Measurements from ENCODE around the gene SOS2.
"Not testable (repeated sequence)": the region's sequence is repeated elsewhere in the genome, so short reads cannot be mapped to it uniquely, and the experiment has no call there.

Gene SOS2

DNA sequence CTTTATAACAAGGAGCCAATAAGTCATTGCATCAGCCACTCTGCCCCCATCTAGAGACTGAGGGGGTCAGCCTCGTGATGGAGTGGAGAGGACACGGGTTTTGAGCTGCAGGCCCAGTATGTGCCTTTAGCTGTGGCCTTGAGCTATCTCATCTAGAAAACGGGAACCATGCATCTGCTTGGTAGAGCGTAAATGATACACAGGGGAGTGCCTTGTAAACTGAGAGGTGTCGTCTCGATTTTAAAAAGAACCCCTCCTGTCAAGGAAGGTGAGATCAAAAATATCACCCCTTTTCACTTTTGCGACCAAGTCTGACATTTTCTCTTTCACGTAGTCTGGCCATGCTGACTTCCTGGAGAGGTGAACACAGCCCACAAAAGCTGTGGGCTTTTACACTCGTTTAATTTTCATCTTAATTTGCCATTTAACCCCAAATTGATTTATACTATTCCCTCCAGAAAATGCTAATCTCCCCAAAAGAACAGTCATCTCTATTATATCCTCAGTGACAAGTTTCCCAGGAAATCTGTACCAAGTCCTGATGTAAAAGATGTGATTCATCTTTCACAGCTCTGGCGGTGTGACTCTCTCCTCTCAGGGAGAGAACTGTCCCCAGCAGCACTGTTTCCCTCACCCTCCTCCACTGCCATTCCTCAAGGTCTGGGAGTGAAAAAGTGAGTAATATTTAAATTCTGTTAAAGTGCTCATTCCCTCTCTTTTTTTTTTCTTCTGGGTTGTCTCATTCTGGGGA is 145.6 kb downstream of the SOS2 start:
- no peak for DNase-seq (ENCODE audit: low spot score)

DNA sequence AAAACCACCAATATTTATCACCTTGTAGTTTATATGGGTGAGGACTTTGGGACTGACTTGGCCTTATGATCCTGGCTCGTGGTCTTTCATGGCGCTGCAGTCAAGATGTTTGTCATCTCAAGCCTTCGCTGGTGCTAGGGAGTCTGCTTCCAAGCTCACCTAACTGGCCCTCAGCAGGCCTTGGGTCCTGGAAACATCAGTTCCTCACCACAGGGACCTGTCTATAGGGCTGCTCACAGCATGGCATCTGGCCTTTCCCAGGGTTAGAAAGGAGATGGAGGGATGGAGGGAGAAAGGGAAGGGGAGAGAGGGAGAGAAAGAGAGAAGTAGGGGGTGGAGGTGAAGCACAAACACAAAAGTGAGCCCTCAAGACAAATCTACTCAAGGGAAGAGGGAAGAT is 146.7 kb downstream of the SOS2 start:
- no peak for DNase-seq (ENCODE audit: low spot score)

DNA sequence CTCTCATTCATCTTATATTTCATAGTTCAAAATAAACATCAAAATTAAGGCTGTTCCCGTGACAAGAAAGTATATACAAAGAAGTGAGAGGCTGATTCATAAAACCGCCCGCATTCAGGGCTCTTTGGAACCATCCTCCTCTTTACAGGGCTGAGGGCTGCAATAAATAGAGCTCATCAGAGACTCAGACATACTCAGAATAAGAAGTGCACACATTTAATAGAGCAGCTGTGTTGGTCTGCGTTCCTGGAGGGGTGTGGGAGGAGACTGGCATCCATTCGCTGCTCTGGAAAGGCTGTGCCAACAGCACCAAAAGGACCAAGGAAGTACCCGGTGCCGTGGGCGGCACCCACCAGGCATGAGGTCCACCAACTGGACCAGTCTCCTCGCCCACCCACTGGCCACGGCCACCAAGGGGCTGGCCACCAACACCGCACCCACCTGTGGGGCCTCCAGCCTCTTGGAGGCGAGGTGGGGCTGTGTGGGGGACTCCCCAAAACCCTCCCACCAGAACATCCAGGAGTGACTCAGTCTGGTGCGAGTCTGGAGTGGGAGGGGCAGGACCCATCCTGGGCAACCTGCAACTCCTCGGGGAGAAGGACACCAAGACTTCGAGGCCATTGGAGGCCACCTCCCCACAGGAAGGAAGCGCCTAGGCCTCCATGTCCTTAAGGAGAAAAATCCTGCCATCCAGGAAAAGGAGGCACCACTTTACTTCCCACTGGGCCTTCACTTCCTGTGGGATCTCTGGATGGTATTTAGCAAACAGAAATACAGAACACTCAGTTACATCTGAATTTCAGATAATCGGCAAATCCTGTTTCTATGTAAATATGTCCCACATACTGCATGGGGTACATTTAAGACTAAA is 147.7 kb downstream of the SOS2 start:
- DNase-seq (ENCODE audit: low spot score), result no peak

DNA sequence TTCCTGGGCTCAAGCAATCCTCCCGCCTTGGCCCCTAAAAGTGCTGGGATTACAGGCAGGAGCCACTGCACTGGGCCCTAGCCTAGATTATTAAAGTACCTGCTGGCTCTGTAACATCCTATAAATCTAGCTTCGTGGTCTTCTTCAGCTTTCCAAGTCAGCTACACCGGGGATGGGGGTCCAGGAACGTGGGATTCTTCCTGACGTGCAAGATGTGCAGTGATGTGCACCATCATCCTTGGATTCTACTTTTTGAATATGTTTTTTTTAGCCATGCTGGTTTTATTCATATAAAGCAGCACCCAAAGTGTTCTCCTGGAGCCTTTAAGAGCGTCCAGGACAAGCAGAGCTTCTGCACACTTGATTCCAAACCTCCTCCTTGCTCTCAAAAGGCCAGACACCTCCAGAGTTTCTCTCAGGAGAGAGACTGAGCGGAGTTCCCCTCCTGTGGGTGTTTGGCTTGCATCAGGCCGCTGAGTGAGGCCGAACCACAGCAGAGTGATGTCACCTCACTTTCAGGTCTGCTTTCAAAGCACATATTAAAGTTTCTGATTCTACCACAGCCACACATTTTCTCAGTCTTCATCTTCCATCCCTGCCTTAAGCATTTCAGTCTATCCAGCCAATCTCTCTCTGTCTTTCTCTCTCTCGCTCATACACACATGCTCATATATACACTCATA is 148.5 kb downstream of the SOS2 start:
- DNase-seq (ENCODE audit: low spot score), result no peak

DNA sequence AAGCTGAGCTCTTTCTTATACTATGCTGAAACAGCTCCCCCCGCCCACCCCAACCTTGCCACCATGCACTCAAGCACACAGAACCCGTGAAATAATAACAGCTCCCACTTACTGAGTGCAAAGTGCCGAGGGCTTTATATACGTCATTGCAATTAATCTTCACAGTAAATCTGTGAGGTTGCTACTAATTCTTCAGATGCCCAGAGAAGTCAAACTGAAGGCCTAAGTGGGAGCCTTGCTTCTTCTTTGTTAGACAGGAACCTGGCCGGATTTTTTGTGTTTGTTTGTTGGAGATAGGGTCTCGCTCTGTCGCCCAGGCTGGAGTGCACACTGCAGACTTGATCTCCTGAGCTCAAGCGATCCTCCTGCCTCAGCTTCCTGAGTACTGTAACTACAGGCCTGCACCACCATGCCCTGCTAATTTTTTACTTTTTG is 149.1 kb downstream of the SOS2 start:
- DNase-seq (ENCODE audit: low spot score), result no peak

DNA sequence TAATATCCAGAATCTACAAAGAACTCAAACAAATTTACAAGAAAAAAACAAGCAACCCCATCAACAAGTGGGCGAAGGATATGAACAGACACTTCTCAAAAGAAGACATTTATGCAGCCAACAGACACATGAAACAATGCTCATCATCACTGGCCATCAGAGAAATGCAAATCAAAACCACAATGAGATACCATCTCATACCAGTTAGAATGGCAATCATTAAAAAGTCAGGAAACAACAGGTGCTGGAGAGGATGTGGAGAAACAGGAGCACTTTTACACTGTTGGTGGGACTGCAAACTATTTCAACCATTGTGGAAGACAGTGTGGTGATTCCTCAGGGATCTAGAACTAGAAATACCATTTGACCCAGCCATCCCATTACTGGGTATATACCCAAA is 152.3 kb downstream of the SOS2 start:
- not testable (repeated sequence) for DNase-seq (ENCODE audit: low spot score)

DNA sequence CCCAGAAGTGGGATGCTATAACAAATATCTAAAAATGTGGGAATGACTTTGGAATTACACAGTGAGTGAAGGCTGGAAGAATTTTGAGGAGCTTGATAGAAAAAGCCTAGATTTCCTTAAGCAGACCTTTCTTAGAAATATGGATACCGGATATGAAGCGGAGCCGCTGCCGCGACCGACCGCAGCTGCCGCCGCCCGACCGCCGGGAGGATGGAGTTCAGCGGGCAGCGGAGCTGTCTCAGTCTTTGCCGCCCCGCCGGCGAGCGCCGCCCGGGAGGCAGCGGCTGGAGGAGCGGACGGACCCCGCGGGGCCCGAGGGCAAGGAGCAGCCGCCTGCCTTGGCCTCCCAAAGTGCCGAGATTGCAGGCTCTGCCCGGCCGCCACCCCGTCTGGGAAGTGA is 157.7 kb downstream of the SOS2 start:
- not testable (repeated sequence) for DNase-seq (ENCODE audit: low spot score)

DNA sequence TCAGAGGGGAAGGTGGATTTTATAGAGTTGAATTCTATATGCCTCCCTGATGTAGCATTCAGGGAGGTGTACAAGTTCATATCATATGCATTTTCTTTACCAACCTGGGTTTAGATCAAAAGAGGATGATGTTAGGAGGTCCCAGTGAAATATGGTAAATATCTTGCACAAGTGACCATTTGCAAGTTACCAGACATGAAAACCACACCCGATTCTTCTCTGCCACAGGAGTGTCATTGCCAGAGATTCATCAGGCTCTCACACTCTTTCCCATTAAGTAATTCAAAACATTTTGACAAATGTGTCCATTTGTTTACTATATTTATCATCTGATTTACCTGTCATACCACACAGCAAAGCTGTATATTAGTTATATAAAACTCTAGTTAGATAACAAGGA is 159.0 kb downstream of the SOS2 start:
- DNase-seq (ENCODE audit: low spot score), result no peak

DNA sequence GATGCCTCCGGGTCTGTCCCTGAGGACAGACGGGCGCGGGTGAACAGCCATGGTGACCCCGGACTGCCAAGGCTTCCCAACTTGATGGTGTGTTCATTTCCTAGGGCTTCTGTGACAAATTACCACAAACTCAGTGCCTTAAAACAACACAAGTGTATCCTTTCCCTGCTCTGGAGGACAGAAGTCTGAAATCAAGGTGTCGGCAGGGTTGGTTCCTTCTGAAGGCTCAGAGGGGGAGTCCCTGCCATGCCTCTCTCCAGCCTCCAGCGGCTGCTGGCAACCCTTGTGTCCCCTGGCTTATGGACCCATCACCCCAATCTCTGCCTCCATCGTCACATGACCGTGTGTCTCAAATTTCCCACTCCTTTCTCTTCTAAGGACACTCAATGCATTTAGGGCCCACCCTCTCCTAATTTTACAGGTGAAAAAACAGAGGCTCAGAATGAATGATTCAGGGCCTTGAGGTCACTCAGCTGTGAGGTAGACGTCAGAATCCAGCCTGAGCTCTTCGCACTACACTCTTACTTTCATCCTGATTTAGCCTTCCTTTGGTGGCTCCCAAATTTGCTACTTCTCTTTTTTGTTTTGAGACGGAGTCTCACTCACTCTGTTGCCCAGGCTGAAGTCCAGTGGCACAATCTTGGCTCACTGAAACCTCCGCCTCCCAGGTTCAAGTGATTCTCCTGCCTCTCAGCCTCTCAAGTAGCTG is 160.4 kb downstream of the SOS2 start:
- DNase-seq (ENCODE audit: low spot score), result no peak

DNA sequence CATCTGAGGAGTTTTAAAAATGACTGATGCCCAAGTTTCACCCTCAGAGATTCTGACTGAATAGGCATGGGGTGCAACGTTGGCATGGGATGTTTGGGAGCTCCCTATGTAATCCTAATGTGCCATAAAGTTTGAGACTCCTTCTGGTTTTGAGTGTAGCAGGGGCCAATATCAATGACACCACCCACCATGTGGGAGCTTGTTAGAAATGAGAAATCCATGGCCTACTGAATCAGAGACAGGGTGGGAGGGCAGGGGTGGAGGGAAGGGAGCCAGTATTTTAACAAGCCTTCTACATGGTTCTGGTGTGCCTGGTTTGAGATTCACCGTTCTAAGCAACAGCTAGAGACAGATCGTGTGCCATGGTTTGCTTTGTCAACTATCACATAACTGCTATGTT is 161.1 kb downstream of the SOS2 start:
- DNase-seq (ENCODE audit: low spot score), result no peak

DNA sequence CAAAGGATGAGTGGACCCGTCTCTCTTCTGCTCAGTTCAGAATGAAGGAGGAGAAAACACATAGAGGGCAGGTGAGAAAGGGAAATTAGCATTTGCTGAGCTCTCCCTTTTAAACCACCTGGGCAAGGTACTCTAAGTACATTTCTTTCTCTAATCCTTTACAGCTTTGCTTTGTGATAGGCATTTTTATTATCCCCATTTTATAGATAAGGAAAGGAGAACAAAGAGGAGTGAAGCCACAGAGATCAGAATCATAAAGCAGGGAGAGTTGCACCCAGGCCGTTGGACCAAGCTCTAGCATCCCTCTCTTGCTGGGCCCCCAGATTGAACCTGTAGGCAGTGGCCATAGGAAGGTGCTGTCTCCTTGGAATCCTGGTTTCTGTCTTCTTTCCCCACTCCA is 162.1 kb downstream of the SOS2 start:
- DNase-seq (ENCODE audit: low spot score), result no peak

DNA sequence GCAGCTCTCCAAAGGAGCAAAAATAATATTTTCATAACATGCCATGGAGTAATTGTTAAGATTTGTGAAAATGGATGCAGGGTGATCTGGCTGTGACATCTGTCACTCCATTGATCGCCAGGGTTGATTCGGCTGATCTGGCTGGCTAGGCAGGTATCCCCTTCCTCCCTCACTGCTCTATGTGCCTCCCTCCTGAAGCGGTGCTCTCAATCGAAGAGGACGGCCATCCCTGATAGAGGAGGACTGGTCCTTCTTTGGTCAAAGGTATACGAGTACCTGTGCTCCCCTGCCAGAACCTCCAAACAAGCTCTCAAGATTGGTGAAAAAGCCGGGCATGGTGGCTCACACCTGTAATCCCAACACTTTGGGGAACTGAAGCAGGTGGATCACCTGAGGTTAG is 162.9 kb downstream of the SOS2 start:
- no peak for DNase-seq (ENCODE audit: low spot score)

DNA sequence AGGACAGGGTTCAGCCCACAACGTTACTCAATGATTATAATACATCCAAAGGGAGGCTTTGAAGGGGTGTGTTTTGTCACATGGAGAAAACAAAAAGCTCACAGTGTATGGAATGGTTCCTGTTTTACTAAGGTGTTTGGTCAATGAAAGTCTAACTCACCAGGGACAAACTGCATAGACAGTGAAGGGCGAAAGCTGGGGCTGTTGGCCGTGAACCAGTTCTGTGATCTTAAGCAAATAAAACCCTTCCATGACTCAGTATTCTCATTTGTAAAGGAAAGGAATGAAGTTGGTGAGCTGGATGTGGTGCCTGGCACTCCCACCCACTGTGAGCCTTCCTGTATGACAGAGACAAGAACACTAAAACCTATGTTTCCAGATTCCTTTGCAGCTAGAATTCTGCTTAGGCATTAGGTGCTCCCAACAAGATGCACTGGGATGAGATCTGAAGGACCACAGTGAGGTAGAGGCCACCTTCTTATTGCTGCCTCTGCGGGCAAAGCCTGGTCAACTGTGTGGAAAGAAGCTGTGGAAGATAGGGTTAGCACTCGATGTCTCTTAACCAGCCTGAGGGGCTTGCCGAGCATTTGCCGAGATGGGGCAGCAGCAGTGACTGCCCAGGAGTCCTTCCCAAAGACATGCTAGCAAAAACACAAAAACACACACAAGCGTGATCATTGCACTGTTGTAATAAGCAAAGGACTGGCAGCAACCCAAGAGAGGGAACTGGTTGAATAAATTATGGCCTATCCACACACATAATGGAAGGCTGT is 163.5 kb downstream of the SOS2 start:
- DNase-seq (ENCODE audit: low spot score), result no peak

Measured in iPS-NIHi11 (cell line).